ENCODE results near the gene CAMP.

- TF ChIP-seq CTCF (IDR thresholded peaks at IDR 0.05) (no peak), POLR2A (IDR thresholded peaks at IDR 0.05) (no peak), EP300 (IDR thresholded peaks at IDR 0.05; ENCODE audit: low read depth) (no peak), POLR2AphosphoS5 (IDR thresholded peaks at IDR 0.05) (no peak)
These were observed 45.8 kb downstream of the CAMP start for GRCh38 chr3:48268936-48269561.
